Upper lobe of right lung (tissue), 1 donor: ENCODE data around the gene PRSS22. TPM values are rescaled to one million over a fixed set of nuclear protein-coding genes. Genes with fewer than 3 reads are reported as not detected.
A peak's percentile ranks its signal among the peaks of the same experiment; 100 is the strongest.

ENCODE experiments used
- ATAC-seq: fragments of 200-7000 bp; cut with Tn5 transposase; one replicate; pipeline ENCODE4 v1.9.1; 2020; ENCODE audit warnings: mild to moderate bottlenecking, moderate library complexity
- DNase-seq: peaks from one replicate; pipeline ENCODE4 v3.0.0-alpha.2; 2020
- H3K27ac ChIP-seq: fragments of 200-600 bp; one replicate; pipeline ENCODE4 v1.8.0; 2022
- H3K27me3 ChIP-seq: fragments of 200-600 bp; one replicate; pipeline ENCODE4 v1.8.0; 2022; ENCODE audit warnings: mild to moderate bottlenecking
- H3K36me3 ChIP-seq: fragments of 200-600 bp; one replicate; pipeline ENCODE4 v1.8.0; 2022
- H3K4me1 ChIP-seq: fragments of 200-600 bp; one replicate; pipeline ENCODE4 v1.8.0; 2022
- H3K4me3 ChIP-seq: fragments of 200-600 bp; one replicate; pipeline ENCODE4 v1.8.0; 2022; ENCODE audit warnings: mild to moderate bottlenecking
- H3K9me3 ChIP-seq: fragments of 200-600 bp; one replicate; pipeline ENCODE4 v1.8.0; 2022
- CTCF ChIP-seq: fragments of 200-600 bp; IDR thresholded peaks from one replicate; pipeline ENCODE4 v1.8.0; 2022; ENCODE audit warnings: antibody characterized with exemption
- intact Hi-C: fragments of 100-400 bp; cut with DNase I; formaldehyde crosslinking; loops from one replicate; pipeline ENCODE4 v1.11.0; 2022
- total RNA-seq: library from RNA; stranded (reverse); fragmentation: NEBNext Ultra II Directional; extraction: Animal tissue kit (Norgen Biotek cat#: 25700); gene quantifications from one replicate; pipeline ENCODE4 v1.2.1, GENCODE V29; 2021
- donor health status: DM: no; HTN: yes; CAD: no; lungs with severe emphysema.

Gene PRSS22
- total RNA-seq, 1 donor from 2014 or later: 15.2 TPM

- TF ChIP-seq CTCF: no peak
- intact Hi-C loops: no loop called here
- H3K4me1 ChIP-seq: no peaks in the 10 kb centered on the region
- H3K36me3 ChIP-seq: no peaks in the 10 kb centered on the region
- no peak overlapping the region for H3K27ac ChIP-seq
- peaks cover 11% of the 10 kb centered on the region for H3K27me3 ChIP-seq
- no peaks in the 10 kb centered on the region for H3K9me3 ChIP-seq
- DNase-seq (peak; percentile 43), ATAC-seq (no peak)
- H3K4me3 ChIP-seq: no peak overlapping the region
Measured at GRCh38 chr16:2818272-2818876, 39.6 kb downstream of the PRSS22 start.

GRCh38 chr16:2817340-2818271 lies 40.4 kb downstream of the PRSS22 start:
- peaks cover 14% of the 10 kb centered on the region for H3K27me3 ChIP-seq
- intact Hi-C loops: no loop called here
- DNase-seq: peak; percentile 64

GRCh38 chr16:2816751-2817339 lies 41.1 kb downstream of the PRSS22 start, which contains the start of gene PRSS21:
TSS of gene PRSS21 (plus strand) at chr16:2817237. CDS start at chr16:2817269, 32 bp downstream.
- intact Hi-C loops: no loop called here
- DNase-seq (peak; percentile 64), ATAC-seq (peak; percentile 39)
- H3K27me3 ChIP-seq: peaks cover 14% of the 10 kb centered on the region
- H3K9me3 ChIP-seq: no peaks in the 10 kb centered on the region
- H3K36me3 ChIP-seq: no peaks in the 10 kb centered on the region
- H3K4me1 ChIP-seq: no peaks in the 10 kb centered on the region
- peak; percentile 5 for TF ChIP-seq CTCF
- H3K4me3 ChIP-seq: peak within 1 kb of the TSS; percentile 1
- H3K27ac ChIP-seq: no peak within 1 kb of the TSS

More at GRCh38 chr16:2817340-2818271, 40.4 kb downstream of the PRSS22 start:
- Histone ChIP-seq H3K4me1 (no peaks in the 10 kb centered on the region), H3K4me3 (peak overlapping the region; percentile 1), H3K9me3 (no peaks in the 10 kb centered on the region), H3K36me3 (no peaks in the 10 kb centered on the region), H3K27ac (no peak overlapping the region)
- no peak for TF ChIP-seq CTCF
- peak; percentile 5 for ATAC-seq

- ATAC-seq (peak; percentile 62), DNase-seq (peak; percentile 69)
- intact Hi-C loops: no loop called here
- Histone ChIP-seq H3K4me3 (no peak overlapping the region), H3K9me3 (no peaks in the 10 kb centered on the region), H3K27me3 (peaks cover 17% of the 10 kb centered on the region), H3K27ac (no peak overlapping the region), H3K4me1 (no peaks in the 10 kb centered on the region), H3K36me3 (no peaks in the 10 kb centered on the region)
- TF ChIP-seq CTCF: no peak
Measured at GRCh38 chr16:2815299-2815771, 42.6 kb downstream of the PRSS22 start.

- DNase-seq: peak; percentile 48
- no peak overlapping the region for H3K4me3 ChIP-seq
- no peaks in the 10 kb centered on the region for H3K36me3 ChIP-seq
- H3K4me1 ChIP-seq: no peaks in the 10 kb centered on the region
- TF ChIP-seq CTCF: no peak
- H3K27me3 ChIP-seq: peaks cover 19% of the 10 kb centered on the region
- no peak overlapping the region for H3K27ac ChIP-seq
- ATAC-seq: no peak
- intact Hi-C loops: no loop called here
- H3K9me3 ChIP-seq: no peaks in the 10 kb centered on the region
Measured at GRCh38 chr16:2814551-2815298, 43.2 kb downstream of the PRSS22 start.
